Dendritic cell treated with granulocyte-macrophage colony-stimulating factor and Interleukin-4, amounts not matched to agents 40 ng/mL and 50 ng/mL, for 4 days (primary cell): Measurements from ENCODE around the gene PLG.
"Not testable (repeated sequence)": the region's sequence is repeated elsewhere in the genome, so short reads cannot be mapped to it uniquely, and the experiment has no call there.

Experiments
- H3K27ac Mint-ChIP-seq: one replicate; pipeline ENCODE4 v1.8.0; 2022; ENCODE audit warnings: mild to moderate bottlenecking, mixed read lengths
- H3K27me3 Mint-ChIP-seq: one replicate; pipeline ENCODE4 v1.8.0; 2022; ENCODE audit warnings: mild to moderate bottlenecking, mixed read lengths
- H3K36me3 Mint-ChIP-seq: one replicate; pipeline ENCODE4 v1.8.0; 2022; ENCODE audit warnings: low read depth, mixed read lengths
- H3K4me1 Mint-ChIP-seq: one replicate; pipeline ENCODE4 v1.8.0; 2022; ENCODE audit warnings: low read depth, mixed read lengths
- H3K4me3 Mint-ChIP-seq: one replicate; pipeline ENCODE4 v1.8.0; 2022; ENCODE audit warnings: mild to moderate bottlenecking, moderate library complexity, mixed read lengths
- H3K9me3 Mint-ChIP-seq: one replicate; pipeline ENCODE4 v1.8.0; 2022; ENCODE audit warnings: mixed read lengths
- intact Hi-C: fragments of 100-400 bp; cut with micrococcal nuclease; formaldehyde crosslinking; loops from one replicate; pipeline ENCODE4 v1.15.0; 2022

The PLG gene

DNA sequence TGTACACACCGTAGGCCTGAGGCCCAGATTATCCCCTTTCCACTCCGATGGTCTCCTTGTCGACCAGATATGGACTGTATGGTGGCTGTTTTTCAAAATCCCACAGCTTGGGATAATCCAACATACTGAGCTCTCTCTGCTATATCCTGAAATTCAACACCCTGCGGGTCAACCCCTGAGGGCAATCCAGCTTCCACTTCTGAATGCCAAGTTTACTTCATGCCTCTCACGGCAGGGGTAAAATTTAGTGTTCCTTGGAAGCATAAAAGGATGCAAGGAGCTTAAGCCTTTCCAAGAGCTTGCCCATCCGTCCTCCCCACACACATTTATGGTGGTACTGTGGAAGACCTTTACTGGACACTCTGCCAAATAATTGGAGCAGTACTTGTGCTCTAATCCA, 90.7 kb downstream of the PLG start:
- Mint-ChIP-seq H3K36me3 (no peaks in the 10 kb centered on the region), H3K4me1 (no peaks in the 10 kb centered on the region)
- intact Hi-C loops = no loop called here

DNA sequence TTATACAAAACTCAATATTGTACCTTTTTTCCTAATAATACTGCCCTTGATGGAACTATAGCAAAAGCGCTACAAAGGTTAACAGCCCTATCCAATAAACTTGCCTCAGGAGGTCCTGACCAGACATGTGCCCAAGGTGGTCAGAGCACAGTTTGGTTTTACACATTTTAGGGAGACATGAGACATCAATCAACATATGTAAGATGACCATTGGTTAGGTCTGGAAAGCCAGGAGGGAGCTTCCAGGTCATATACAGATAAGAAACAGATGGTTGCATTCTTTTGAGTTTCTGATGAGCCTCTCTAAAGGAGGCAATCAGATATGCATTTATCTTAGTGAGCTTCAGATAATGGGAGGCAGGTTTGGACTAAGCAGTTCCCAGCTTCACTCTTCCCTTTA, 91.6 kb downstream of the PLG start:
- H3K4me3 Mint-ChIP-seq = no peak overlapping the region
- no peaks in the 10 kb centered on the region for H3K36me3 Mint-ChIP-seq
- H3K27ac Mint-ChIP-seq = no peak overlapping the region
- H3K4me1 Mint-ChIP-seq = no peaks in the 10 kb centered on the region
- intact Hi-C loops = no loop called here
- H3K9me3 Mint-ChIP-seq = peaks cover 9% of the 10 kb centered on the region
- no peaks in the 10 kb centered on the region for H3K27me3 Mint-ChIP-seq

More for the DNA sequence above, 90.7 kb downstream of the PLG start:
- H3K27ac Mint-ChIP-seq = no peak overlapping the region
- no peaks in the 10 kb centered on the region for H3K27me3 Mint-ChIP-seq
- no peak overlapping the region for H3K4me3 Mint-ChIP-seq
- peaks cover 9% of the 10 kb centered on the region for H3K9me3 Mint-ChIP-seq

DNA sequence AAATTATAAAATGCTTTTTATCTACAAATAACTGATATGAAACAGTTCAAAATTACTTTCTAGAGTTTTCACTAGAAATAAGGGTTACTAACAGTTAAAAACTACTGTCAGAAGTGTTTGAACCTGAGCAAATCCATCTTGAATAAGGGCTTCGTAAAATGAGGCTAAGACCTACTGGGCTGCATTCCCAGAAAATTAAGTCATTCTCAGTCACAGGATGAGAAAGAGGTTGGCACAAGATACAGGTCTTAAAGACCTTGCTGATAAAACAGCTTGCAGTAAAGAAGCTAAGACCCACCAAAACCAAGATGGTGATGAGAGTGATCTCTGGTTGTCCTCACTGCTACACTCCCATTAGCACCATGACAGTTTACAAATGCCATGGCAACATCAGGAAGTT, 93.7 kb downstream of the PLG start:
- no peaks in the 10 kb centered on the region for H3K4me1 Mint-ChIP-seq
- no peak overlapping the region for H3K4me3 Mint-ChIP-seq
- intact Hi-C loops = no loop called here
- no peak overlapping the region for H3K27ac Mint-ChIP-seq
- no peaks in the 10 kb centered on the region for H3K36me3 Mint-ChIP-seq
- H3K27me3 Mint-ChIP-seq = no peaks in the 10 kb centered on the region
- peaks cover 8% of the 10 kb centered on the region for H3K9me3 Mint-ChIP-seq

DNA sequence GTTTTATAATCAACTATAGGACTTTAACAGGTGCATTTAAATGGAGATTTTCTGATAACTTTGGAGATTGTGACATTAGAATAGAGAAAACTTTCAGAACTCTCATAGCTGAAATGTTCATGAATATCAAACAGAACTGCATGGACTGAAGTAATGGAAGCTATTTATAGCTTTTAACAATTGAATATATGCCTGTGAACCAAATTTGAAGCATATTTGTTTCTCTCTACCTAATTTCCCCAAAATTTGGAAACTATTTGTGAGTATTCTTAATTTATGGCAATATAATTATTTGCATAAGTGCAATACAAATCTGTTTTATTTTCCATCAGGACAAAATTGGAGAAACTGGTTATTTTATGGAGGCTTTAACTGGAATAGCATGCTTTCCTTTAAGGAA, 96.6 kb downstream of the PLG start:
- H3K9me3 Mint-ChIP-seq = peaks cover 21% of the 10 kb centered on the region
- H3K27ac Mint-ChIP-seq = no peak overlapping the region
- H3K4me3 Mint-ChIP-seq = no peak overlapping the region
- H3K27me3 Mint-ChIP-seq = no peaks in the 10 kb centered on the region
- H3K36me3 Mint-ChIP-seq = no peaks in the 10 kb centered on the region
- intact Hi-C loops = no loop called here
- no peaks in the 10 kb centered on the region for H3K4me1 Mint-ChIP-seq

DNA sequence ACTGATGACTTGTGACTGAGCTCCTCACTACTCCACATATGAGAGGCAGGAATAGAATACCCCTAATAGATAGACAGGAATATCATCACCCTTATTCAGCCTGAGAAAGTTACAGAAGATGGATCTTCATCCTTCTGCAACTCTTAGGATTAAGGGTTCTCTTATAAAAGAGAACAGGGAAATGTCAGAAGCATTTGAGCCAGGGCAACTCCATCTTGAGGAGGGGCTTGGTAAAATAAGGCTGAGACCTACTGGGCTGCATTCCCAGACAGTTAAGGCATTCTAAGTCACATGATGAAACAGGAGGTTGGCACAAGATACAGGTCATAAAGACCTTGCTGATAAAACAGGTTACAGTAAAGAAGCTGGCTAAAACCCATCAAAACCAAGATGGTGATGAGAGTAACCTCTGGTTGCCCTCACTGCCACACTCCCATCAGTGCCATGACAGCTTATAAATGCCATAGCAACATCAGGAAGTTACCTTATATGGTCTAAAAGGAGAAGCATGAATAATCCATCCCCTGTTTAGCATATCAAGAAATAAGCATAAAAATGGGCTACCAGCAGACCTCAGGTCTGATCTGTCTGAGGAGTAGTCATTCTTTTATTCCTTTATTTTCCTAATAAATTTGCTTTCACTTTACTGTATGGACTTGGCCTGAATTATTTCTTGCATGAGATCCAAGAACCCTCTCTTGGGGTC, 97.9 kb downstream of the PLG start:
- Mint-ChIP-seq H3K4me3 (no peak overlapping the region), H3K36me3 (no peaks in the 10 kb centered on the region), H3K9me3 (peaks cover 21% of the 10 kb centered on the region), H3K27ac (no peak overlapping the region), H3K4me1 (no peaks in the 10 kb centered on the region), H3K27me3 (no peaks in the 10 kb centered on the region)
- intact Hi-C loops = no loop called here

DNA sequence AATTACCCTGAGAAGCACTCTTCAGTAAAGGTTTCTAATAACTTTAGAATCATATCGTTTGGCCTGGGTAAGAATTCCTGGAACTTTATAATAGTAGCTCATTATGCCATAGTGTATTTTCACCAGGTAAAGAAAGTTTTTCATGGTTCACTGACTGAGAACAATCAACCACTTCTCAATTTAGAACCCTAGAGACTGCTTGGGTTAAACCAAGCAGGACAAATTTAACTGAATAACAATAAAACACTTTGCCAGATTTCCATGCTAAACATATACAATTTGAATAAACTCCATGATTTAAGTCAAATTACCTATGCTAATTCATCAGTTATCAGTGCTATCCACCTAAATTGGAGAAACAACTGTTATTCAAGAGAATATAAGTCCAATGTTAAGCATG, 99.4 kb downstream of the PLG start:
- no peaks in the 10 kb centered on the region for H3K36me3 Mint-ChIP-seq
- no peaks in the 10 kb centered on the region for H3K27me3 Mint-ChIP-seq
- H3K9me3 Mint-ChIP-seq = peaks cover 31% of the 10 kb centered on the region
- intact Hi-C loops = no loop called here
- no peak overlapping the region for H3K4me3 Mint-ChIP-seq
- H3K27ac Mint-ChIP-seq = no peak overlapping the region
- no peaks in the 10 kb centered on the region for H3K4me1 Mint-ChIP-seq

DNA sequence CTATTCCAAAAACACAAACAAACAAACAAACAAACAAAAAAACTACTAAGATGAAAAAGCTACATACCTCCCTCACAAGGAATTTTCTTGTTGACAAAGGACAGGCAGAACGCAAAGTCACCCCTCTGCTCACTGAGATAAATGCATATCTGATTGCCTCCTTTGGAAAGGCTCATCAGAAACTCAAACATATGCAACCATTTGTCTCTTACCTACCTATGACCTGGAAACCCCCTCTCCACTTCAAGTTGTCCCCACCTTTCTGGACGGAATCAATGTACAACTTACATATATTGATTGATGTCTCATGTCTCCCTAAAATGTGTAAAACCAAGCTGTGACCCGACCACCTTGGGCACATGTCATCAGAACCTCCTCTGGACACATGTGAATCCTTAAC, 100.0 kb downstream of the PLG start:
- H3K9me3 Mint-ChIP-seq = peaks cover 38% of the 10 kb centered on the region
- H3K27me3 Mint-ChIP-seq, H3K36me3 Mint-ChIP-seq, H3K27ac Mint-ChIP-seq, H3K4me1 Mint-ChIP-seq, H3K4me3 Mint-ChIP-seq, intact Hi-C loops: not testable (repeated sequence)
